Measurements from ENCODE around the gene SPIN4.

- TF ChIP-seq, protein P1, sequence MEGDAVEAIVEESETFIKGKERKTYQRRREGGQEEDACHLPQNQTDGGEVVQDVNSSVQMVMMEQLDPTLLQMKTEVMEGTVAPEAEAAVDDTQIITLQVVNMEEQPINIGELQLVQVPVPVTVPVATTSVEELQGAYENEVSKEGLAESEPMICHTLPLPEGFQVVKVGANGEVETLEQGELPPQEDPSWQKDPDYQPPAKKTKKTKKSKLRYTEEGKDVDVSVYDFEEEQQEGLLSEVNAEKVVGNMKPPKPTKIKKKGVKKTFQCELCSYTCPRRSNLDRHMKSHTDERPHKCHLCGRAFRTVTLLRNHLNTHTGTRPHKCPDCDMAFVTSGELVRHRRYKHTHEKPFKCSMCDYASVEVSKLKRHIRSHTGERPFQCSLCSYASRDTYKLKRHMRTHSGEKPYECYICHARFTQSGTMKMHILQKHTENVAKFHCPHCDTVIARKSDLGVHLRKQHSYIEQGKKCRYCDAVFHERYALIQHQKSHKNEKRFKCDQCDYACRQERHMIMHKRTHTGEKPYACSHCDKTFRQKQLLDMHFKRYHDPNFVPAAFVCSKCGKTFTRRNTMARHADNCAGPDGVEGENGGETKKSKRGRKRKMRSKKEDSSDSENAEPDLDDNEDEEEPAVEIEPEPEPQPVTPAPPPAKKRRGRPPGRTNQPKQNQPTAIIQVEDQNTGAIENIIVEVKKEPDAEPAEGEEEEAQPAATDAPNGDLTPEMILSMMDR (IDR thresholded peaks at IDR 0.05): no peak
- no peak for TF ChIP-seq EZH2 (IDR thresholded peaks at IDR 0.05; ENCODE audit: borderline replicate concordance, insufficient read depth, low read depth, low read length, poor library complexity, severe bottlenecking)
These were observed 661 bp downstream of the SPIN4 start for GRCh38 chrX:63350465-63350877.

Measured in B cell (primary cell).